ENCODE data around the gene SDK2. TPM values are rescaled to one million over a fixed set of nuclear protein-coding genes. Genes with fewer than 3 reads are reported as not detected.

Gene SDK2
- total and polyA plus RNA-seq, 2 of the 8 experiments (the other 6 are each of a cell fraction or from before 2014, with no cell fraction given) = 3.9 to 4.1 TPM

- no peak for TF ChIP-seq CHD7 (IDR thresholded peaks at IDR 0.05; ENCODE audit: insufficient replicate concordance, low read length)
- no peak for TF ChIP-seq E2F6 (IDR thresholded peaks at IDR 0.05)
- no peak for TF ChIP-seq JUN (IDR thresholded peaks at IDR 0.05; ENCODE audit: low read depth, low read length)
- no peak for TF ChIP-seq SP2 (IDR thresholded peaks at IDR 0.05; ENCODE audit: low read length)
- no peak for TF ChIP-seq KDM1A (IDR thresholded peaks at IDR 0.05; ENCODE audit: borderline replicate concordance, low read length)
- TF ChIP-seq SAP30 (IDR thresholded peaks at IDR 0.05; ENCODE audit: insufficient read depth, insufficient replicate concordance, low read length) = no peak
Observed at GRCh38 chr17:73364155-73364522, 280.1 kb downstream of the SDK2 start (continued).
